Measurements from ENCODE around the gene GDF2. TPM values are rescaled to one million over a fixed set of nuclear protein-coding genes. Genes with fewer than 3 reads are reported as not detected.
A peak's percentile ranks its signal among the peaks of the same experiment; 100 is the strongest.

GDF2 gene
- polyA plus RNA-seq, 12 donors, result not detected

DNA sequence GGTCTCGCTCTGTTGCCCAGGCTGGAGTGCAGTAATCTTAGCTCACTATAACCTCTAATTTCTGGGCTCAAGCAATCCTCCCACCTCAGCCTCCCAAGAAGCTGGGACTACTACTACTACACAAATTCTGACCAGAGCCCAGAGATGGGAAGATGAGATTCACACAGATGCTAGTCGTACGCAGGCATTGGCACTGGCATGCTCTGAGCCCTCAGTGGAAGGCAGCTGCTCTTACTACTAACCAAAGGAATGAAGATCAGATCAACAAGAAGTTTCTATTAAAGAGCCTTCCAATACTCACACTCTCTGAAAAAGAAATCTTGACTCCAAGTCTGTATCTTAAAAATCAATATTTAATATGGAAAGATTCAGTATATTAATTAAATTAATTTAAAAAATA, 10.7 kb downstream of the GDF2 start:
- no peak for DNase-seq

DNA sequence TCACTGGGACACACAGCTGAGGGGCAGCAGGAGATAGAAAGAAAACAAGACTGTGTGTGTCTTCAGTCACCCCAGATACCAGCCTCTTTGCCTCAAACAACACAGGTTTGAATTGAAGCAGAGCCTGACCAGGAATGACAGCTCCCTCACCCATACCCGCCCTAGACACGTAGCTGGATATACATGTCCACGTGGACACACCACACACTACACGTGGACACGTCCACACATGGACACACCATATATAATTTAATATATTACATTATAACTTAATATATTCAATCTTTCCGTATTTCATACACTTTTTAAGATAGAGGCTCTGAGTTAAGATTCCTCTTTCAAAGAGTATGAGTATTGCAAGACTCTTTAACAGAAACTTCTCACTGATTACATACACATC, 11.3 kb downstream of the GDF2 start:
- no peak for DNase-seq

DNA sequence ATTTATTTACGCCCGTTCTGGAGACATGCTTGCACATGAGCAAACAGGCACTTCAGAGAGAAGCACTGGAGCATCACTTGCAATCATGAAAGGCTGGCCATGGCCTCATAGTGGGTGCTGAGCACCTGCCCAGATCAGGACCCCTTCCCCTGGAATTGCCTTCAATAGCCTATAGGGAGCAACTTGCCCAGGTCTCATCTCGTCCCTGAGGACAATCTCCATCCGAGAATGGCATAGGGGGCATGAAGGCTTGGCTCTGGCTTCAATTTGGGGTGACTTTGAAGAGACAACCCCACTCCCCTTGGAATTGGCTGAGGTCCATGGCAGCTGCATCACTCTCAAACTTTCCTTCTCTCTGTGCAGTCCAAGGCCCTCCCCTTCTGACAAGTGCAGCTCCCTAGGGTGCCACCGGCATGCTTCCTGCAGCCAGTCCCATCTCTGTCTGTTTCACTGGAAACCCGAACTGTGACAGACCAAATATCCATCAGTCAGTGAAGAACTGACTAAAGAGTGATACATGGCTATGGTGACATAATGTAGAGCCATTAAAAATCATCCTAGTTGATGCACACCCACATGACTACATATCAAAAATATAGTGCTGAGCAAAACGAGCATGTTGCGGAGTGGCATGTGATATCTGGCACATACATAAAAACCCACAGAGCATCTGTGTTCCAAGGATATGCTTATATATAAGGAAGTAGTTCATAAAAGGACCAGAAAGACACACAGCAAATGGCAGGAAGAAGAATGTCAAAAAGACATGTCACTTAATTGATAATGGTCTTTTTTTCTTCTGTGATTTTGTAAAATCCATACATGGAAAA, 12.4 kb downstream of the GDF2 start:
- no peak for DNase-seq

DNA sequence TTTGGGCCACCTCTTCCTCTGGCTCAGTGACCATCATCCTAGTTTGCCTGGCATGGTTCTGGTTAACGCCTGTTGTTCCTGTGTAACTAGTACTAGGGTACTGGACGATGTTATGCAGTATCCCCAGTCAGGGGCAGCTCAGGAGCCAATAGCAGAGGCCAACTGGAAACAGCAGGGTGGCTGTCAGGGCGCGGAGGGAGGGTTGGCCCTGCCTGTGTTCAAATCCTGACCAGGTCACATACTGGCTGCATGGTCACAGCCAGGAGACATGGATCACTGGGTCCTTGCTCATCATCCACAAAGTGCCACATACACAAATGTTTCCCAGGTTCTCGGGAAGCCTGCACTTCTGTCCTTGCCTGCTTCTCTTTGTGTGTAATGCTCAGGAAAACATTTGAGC, 13.7 kb downstream of the GDF2 start:
- no peak for DNase-seq

DNA sequence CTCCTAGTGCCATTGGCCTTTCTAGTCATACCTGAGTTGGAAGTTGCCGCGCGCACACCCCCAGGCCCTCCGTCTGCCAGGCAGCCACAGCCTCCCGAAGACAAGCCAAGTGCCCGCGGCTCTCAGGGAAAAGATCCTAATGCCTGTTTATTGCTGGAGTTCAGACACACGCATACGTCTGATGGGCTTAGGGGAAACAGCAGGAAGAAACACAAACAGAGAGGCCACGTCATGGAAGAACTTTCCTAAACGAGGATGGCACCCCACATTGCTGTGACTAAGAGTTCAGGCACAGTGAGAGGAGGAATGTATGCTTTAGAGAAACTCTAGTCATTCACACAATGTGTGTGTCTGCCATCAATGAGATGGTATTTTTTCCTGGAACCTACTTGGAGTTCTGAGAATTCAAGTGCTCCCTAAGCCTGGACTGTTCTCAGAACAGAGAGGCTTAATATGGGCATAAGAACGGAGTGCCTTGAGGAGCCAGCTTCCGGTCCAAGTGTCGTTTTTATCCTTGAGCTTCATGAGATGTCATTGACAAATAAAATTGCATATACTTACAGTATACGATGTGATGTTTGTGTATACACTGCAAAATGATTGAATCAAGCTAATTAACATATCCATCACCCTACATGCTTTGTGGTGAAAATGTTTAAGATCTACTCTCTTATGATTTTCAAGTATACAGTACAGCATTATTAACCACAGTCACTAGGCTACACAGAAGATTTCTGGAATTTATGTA, 14.3 kb downstream of the GDF2 start:
- no peak for DNase-seq

DNA sequence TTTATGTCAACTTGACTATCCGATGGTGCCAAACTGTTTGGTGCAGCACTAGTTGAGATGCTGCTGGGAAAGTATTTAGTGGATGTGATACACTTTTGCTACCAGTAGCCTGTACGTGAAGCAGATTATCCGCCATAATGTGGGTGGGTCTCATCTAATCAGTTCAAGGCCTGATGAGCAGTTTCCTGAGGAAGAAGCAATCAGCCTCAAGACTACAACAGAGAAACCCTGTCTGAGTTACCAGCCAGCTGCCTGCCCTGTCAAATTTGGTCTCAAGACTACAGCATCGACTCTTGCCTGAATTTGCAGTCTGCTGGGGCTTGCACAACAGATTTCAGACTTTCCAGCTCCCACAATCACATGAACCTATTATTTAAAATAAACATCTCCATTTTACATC, 15.1 kb downstream of the GDF2 start:
- DNase-seq, result no peak

DNA sequence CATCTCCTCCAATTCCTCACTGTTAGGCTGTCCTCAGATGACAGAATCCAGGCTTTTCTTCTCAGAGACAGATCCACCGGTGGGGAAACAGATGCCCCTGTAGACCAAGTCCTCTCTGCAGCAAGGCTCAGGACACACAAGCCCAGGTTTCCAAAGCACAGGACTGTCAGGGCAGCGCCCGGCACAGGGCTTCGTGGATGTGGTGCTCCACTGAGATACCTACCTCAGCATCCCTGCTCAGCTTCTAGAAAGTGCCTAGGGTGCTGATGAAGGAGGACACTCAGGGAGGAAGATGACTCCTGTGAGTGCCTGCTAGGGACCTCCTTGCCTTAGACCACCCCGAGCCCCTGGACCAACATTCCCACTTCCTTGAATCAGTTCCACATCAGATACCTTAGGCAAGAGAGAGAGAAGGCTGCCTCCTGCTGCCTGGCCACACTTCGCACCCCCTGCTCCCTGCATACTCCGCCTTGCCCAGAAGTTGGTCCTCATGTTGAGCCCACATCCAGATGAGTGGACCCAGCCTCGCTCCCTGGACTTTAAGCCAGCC, 17.0 kb downstream of the GDF2 start:
- no peak for DNase-seq

DNA sequence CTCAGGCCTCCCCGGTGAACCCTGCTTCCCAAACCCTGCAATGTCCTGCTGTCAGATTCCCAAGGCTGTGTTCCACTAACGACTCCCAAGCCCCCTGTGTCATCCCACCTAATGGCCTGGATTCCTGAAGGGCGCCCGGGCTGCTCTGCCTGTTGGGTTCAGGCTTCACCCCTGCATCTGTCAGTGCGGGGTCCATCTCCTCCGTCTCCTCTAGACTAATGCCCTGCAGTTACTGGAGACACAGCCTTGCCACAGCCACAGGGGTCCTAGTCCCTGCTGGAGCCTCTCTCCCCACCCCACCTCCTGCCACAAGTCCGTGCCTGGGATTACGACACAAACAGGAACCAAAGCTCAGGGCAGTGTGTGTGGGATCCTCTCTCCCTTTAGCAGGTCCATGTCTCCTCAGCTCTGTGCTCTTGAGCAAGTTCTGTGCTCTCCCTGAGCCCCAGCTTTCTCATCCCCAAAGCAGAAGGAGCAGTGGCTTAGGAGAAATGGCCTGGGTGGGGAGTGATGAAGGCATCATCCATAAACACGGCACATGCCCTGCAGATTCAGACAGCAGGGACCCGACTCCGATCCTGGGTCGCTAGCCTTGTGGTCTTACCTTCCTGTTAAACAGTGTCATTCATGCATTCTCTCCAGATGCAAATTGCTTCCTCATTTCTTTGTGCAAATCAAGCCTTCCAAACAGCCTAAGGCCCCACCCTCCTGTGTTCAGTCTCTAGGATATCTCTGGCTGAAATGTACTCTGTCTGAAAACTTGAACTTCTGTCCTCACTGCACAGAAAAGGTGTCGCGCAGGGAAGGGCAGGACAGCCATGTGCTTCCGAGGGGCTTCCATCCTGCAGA, 17.7 kb downstream of the GDF2 start:
- no peak for DNase-seq

DNA sequence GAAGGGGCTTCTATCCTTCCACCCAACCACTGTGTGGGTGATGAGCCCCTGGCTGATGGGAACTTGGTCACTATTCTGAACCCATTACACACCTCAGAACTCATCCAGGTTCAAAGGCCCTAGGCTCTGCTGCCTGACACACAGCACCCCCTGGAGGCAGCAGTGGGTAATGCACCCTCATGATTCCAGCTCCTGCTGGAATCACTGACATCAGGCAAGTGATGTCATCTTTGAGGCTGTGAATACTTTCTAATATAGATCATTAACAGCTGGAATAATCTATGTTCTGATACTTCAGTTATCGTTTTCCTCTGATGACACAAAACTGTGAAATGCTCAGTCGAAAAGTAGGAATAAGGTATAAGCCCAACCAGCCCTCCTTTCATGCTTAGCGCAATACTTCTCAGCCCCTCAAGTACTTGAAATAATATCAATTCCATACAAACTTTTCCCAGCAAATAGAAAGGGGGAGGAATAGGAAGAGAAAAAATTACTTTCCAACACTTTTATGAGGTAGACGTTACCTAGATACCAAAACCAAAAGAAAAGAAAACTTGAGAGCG, 18.4 kb downstream of the GDF2 start:
- peak; percentile 44 for DNase-seq

DNA sequence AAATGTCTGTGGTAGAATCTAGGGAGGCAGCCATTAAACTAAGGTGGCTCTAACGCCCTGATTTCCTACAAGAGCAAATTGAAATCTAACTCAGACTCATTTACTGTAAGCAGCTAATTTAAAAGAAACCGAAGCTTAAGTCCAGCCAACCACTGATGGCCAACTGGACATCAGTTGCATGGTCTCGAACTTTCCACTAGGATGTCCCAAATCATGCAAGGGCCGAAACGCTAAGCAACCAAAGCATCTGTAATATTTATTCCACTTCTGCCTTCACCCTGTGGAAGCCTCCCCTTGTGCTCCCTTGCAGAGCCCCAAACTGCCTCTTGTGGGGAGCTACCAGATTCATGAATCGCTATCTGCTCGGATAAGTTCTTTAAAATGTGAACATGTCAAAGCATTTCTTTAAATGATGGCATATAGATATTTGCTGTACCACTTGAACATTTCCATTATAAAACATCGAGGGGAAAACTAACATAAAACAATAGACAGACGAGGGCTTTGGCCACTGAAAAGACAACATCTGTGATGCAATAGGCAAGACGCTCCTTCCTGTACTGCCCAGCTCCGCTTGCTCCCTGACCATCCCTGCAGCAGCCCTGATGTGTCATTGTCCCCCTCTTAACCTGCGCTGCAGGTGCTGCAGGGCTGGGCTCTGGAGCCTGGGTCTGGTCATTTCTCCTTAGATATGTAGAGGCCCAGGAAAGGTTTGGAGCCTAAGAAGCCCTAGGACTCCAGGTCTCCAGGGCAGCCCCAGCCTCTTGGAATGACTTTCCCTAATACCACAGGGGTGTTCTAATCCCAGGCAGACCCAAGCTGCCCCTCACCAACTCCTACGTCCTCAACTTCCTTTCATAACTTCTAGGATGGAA, 23.0 kb downstream of the GDF2 start:
- no peak for DNase-seq

DNA sequence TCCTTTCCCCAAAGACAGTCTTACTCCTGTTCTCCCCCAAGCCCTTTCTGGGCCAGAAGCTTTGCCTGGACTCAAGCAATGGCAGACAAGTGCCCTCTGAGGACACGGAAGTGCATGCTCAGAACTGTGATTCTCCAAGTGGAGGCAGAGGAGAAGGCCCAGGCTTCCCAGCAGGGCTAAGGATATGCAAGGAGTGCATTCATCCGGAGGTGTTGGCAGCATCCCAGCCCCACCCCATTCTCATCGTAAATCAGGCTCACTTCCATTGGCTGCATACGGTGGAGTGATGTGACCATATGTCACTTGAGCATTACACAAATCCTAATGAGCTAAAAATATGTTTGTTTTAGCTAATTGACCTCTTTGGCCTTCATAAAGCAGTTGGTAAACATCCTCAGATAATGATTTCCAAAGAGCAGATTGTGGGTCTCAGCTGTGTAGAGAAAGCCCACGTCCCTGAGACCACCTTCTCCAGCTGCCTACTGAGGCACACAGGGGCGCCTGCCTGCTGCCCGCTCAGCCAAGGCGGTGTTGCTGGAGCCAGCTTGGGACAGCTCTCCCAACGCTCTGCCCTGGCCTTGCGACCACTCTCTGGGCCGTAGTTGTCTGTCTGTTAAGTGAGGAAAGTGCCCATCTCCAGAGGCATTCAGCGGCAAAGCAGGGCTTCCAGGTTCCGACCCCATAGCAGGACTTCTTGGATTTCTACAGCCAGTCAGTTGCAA, 24.5 kb downstream of the GDF2 start:
- no peak for DNase-seq

DNA sequence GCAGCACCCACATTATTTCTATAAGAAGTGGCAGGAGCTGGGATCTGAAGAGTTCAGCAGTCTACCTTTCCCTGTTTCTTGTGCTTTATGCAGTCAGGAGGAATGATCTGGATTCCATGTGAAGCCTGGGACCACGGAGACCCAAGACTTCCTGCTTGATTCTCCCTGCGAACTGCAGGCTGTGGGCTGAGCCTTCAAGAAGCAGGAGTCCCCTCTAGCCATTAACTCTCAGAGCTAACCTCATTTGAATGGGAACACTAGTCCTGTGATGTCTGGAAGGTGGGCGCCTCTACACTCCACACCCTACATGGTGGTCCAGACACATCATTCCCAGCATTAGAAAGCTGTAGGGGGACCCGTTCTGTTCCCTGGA, 25.0 kb downstream of the GDF2 start:
- no peak for DNase-seq

DNA sequence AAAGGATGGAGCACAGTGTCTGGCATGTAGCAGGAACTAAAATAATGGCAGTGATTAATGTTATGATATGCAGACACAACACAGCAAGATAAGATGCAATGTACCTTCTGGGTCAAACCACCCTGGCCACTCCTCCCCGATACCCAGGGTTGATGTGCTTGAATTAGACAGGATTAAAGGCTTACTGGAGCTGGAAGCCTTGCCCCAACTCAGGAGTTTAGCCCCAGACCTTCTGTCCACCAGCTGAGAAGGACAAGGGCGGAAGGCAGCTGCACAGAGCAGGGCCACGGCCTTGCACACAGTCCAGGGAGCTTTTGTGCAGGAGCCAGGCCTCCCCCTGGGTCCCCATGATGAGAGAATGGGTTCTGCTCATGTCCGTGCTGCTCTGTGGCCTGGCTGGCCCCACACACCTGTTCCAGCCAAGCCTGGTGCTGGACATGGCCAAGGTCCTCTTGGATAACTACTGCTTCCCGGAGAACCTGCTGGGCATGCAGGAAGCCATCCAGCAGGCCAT, 25.9 kb downstream of the GDF2 start, which contains the start of gene RBP3:
Gene RBP3, plus strand, starts transcription at position 226 of the 514 bp plus-strand sequence. Its CDS starts 122 bp downstream, at position 348.
- DNase-seq, result no peak

DNA sequence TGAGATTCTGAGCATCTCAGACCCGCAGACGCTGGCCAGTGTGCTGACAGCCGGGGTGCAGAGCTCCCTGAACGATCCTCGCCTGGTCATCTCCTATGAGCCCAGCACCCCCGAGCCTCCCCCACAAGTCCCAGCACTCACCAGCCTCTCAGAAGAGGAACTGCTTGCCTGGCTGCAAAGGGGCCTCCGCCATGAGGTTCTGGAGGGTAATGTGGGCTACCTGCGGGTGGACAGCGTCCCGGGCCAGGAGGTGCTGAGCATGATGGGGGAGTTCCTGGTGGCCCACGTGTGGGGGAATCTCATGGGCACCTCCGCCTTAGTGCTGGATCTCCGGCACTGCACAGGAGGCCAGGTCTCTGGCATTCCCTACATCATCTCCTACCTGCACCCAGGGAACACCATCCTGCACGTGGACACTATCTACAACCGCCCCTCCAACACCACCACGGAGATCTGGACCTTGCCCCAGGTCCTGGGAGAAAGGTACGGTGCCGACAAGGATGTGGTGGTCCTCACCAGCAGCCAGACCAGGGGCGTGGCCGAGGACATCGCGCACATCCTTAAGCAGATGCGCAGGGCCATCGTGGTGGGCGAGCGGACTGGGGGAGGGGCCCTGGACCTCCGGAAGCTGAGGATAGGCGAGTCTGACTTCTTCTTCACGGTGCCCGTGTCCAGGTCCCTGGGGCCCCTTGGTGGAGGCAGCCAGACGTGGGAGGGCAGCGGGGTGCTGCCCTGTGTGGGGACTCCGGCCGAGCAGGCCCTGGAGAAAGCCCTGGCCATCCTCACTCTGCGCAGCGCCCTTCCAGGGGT, 26.6 kb downstream of the GDF2 start:
- no peak for DNase-seq

DNA sequence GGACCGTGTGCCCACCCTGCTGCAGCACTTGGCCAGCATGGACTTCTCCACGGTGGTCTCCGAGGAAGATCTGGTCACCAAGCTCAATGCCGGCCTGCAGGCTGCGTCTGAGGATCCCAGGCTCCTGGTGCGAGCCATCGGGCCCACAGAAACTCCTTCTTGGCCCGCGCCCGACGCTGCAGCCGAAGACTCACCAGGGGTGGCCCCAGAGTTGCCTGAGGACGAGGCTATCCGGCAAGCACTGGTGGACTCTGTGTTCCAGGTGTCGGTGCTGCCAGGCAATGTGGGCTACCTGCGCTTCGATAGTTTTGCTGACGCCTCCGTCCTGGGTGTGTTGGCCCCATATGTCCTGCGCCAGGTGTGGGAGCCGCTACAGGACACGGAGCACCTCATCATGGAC, 27.3 kb downstream of the GDF2 start:
- no peak for DNase-seq

DNA sequence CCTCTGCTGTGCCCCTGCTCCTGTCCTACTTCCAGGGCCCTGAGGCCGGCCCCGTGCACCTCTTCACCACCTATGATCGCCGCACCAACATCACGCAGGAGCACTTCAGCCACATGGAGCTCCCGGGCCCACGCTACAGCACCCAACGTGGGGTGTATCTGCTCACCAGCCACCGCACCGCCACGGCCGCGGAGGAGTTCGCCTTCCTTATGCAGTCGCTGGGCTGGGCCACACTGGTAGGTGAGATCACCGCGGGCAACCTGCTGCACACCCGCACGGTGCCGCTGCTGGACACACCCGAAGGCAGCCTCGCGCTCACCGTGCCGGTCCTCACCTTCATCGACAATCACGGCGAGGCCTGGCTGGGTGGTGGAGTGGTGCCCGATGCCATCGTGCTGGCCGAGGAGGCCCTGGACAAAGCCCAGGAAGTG, 27.7 kb downstream of the GDF2 start:
- no peak for DNase-seq

DNA sequence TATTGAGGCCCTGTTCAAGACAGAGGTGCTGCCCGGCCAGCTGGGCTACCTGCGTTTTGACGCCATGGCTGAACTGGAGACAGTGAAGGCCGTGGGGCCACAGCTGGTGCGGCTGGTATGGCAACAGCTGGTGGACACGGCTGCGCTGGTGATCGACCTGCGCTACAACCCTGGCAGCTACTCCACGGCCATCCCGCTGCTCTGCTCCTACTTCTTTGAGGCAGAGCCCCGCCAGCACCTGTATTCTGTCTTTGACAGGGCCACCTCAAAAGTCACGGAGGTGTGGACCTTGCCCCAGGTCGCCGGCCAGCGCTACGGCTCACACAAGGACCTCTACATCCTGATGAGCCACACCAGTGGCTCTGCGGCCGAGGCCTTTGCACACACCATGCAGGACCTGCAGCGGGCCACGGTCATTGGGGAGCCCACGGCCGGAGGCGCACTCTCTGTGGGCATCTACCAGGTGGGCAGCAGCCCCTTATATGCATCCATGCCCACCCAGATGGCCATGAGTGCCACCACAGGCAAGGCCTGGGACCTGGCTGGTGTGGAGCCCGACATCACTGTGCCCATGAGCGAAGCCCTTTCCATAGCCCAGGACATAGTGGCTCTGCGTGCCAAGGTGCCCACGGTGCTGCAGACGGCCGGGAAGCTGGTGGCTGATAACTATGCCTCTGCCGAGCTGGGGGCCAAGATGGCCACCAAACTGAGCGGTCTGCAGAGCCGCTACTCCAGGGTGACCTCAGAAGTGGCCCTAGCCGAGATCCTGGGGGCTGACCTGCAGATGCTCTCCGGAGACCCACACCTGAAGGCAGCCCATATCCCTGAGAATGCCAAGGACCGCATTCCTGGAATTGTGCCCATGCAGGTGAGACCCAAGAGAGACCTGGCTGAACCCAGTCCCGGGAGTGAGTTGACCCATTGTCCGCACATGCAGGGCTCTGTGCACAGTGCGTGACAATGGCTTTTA, 28.7 kb downstream of the GDF2 start:
- DNase-seq, result no peak
